Activated T-cell treated with anti-CD3 and anti-CD28 coated beads, Interleukin-2, amount 50 U/mL, for 1 hour (primary cell): ENCODE data around the gene CHMP1A.
A peak's percentile ranks its signal among the peaks of the same experiment; 100 is the strongest.
"Not testable (repeated sequence)": the region's sequence is repeated elsewhere in the genome, so short reads cannot be mapped to it uniquely, and the experiment has no call there.

Experiments used
- DNase-seq: peaks from one replicate; pipeline ENCODE4 v3.0.0-alpha.2; 2020

The CHMP1A gene

DNA sequence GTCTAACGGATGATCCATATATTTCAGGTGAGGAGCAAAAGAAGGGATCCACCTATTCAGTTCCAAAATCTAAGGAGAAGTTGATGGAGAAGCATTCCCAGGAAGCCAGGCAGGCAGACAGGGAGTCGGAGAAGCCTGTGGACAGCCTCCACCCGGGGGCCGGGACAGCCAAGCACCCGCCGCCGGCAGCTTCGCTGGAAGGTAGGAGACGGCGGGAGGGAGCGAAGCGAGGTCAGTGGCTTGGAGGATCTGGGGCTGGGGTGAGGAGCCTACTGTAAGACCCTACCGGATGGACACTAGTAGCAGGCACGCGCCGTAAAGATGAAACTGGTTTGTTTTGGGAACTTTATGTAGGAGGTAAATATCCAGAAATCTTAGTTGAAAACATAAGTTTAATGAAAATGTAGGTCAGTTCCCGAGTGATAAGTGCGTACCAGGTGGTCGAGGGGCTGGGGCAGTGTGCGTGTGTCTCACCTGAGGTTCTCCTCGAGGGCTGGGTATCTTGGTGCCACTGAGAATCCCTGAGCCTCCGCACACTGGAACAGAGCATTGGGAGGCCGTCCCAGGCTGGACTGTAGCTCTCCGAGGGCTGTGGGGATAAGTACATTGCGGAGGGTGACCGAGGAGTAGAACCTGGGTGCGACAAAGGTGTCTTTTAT is 842 bp upstream of the CHMP1A start:
- DNase-seq = peak; percentile 13

DNA sequence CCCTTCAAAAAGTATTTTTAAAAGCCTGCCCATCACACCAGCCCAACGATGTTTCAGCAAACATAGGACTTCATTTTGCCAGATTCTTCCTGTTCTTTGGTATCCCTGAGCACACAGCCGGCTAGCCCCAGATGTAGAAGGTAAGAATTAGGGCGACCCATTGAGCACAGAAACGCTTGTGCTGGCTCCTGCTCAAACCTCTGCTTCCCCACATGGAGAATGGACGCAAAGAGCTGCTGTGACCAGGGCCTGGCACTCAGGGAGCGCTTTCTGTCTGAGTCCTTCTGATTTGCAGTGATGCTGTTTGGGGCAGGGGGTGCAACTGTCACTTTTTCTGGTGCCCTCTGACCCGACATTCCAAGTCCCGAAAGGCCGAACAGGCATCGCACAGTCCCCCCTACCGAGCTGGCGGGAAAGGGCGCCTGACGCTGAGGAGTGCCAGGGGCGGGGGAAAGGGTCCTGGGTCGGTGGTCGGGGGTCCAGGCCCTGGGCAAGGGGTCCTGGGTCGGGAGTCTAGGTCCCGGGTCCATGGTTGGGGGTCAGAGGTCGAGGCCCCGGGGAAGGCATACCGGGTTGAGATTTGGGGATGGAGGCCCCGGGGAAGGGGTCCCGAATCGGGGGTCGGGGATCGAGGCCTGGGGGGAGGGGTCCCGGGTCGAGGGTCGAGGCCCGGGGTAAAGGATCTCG is 930 bp downstream of the CHMP1A start:
- no peak for DNase-seq

DNA sequence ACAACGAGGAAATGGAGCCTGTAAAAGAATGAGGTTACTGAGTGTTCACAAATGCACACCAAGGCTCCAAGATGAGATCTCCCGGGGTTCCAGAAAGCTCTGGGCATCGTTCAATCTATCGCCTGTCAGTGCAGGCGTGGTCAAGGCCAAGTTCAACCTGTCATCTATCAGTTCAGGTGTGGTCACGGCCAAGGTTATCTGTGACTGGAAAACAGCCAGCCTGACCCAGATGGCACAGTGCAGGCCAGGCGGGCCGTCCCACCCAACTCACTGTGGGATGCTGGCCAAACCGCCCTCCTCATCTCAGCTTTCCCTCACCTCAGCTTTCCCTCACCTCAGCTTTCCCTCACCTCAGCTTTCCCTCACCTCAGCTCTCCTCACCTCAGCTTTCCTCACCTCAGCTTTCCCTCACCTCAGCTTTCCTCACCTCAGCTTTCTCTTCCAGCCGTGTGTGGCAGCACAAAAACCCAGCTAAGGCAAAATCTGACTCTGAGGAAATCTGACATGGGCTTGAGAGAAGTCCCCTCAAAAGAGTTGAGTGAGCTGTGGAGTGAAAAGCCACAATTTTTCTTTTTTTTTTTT is 2.4 kb downstream of the CHMP1A start:
- DNase-seq = no peak

DNA sequence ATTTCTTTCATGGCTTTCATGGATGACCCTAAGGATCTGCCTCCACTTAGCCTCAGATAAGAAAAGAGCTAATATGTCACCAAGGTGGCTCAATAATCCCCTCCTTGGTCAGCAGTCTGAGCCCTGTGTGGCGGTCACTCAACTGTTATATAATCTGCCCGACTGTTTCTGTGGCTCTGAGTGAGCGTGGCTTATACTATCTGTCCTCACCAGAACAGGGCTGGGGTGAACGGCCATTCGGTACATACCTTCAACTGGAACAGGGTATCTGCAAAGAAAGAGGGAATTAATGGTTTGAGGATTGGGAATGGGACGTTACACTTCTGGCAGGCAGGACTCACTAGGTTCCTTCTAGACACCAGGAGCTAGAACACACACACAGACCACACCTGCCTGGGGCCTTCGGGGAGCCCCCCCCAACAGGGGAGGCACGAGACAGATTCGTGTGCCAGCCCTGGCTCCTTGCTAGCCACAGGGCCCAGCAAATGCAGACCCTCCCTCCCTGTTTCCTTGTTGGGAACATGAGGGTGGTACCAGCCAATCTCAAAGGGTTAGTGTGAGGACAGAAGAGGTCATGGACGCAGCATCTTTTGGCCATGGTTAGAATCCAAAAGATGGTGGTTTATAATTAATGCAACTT is 3.7 kb downstream of the CHMP1A start:
- no peak for DNase-seq

DNA sequence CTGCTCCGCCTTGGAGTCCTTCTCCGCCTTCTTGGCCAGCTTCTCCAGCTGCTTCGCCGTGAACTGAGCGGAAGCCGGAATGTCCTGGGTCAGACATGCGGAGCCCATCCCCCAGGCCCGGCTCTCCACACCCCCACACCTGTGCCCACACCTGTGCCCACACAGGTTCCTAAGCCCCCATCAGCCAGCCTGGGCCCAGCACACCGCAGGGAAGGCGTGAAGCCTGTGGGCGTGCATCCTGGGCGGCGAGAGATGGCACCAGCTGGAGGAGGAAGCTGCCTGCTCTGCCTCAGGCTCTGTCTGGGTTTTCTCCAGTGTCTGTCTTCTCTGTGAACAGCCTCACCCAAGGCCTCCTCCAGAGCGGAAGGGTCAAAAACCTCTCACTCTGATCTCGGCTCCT is 5.9 kb downstream of the CHMP1A start:
- DNase-seq = no peak

DNA sequence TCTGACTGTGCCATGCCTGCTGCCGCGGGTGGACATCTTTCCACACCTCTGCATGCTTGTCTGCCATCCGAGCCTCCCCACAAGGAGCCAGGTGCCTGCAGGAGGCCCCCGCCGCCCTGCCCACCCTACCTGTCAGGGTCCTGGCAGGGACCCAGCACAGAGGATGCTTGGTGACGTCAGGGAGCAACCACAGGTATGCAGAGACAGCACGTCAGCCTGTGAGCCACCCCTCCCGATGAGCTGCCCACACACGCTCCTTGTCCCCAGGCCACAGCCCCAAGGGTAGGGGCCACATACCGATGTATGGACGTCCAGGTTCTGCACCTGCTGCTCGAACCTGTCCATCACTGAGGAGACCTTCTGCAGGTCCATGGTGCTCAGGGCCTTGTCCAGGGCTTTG is 10.6 kb downstream of the CHMP1A start:
- DNase-seq = no peak

DNA sequence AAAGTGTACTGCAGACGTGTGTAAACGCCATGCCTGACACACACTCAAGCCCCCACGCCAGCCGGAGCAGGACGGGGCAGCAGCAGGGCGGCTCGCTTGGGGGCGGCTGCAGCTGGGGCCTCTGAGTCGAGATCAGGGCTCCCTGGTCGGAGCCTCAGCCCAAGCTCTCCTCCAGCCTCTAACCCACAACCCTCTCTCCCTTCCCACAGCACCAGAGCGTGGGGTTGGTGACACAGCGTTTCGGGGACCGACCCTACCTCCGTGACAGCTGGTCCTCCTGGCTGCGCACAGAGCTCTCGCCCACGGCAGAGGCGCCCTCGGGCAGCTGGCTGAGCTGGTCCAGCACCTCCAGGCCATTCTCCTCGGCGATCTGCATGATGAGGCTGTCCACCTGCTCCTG is 11.2 kb downstream of the CHMP1A start:
- no peak for DNase-seq

DNA sequence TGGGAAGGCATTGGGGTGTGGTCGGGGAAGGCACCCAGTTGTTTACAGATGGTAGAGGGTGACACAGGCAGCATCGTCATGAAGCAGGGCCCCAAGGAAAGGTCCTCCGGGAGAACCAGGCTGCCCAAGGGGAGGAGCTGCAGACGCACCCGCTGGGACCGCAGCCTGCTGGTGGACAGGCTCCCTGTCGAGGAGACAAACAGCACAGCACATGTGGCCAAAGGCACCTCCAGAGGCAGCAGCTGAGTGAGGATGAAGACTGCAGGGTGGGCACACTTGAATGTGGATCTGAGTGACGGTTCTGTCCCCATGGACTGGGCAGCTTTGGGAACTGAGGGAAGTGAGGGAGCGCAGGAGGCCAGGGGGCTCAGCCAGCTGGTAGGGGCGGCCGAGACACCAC is 12.4 kb downstream of the CHMP1A start:
- no peak for DNase-seq

DNA sequence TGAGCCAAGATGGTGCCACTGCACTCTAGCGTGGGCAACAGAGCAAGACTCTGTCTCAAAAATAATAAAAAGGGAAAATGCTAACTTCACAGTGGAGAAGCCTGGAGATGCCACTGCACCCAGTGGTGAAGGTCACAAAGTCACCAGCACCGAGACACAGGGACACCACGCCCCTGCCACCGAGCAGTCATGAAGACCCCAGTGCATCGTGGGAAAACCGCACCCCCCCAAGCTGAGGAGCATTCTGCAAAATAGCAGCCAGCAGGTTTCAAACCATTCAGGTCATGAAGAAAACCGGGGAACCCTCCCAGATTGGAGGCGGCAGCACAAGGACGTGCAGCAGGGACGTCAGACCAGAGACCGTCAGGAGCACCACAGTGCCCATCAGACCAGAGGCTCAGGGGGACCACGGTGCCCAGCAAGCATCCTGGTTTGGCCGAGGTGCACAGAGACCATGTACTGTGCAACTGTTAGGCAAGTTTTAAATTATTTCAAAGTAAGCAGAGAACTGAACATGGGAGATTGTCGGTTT is 13.7 kb downstream of the CHMP1A start:
- DNase-seq = no peak

DNA sequence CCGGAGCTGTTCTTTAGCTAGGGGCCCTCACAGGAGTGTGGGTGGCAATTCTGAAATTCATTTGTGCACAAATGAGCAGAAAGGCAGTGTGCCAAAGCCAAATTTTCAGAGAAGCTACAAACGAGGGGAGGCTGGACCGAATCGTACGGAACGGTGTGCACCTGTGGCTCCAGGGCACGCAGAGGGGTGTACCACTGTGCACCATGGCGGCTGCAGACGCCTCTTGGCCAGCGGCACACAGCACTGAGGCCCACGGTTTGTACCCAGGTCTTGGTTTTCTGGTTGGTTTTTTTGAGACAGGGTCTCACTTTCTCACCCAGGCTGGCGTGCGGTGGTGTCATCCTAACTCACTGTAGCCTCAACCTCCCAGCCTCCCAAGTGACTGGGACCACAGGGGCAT is 14.9 kb downstream of the CHMP1A start:
- no peak for DNase-seq

DNA sequence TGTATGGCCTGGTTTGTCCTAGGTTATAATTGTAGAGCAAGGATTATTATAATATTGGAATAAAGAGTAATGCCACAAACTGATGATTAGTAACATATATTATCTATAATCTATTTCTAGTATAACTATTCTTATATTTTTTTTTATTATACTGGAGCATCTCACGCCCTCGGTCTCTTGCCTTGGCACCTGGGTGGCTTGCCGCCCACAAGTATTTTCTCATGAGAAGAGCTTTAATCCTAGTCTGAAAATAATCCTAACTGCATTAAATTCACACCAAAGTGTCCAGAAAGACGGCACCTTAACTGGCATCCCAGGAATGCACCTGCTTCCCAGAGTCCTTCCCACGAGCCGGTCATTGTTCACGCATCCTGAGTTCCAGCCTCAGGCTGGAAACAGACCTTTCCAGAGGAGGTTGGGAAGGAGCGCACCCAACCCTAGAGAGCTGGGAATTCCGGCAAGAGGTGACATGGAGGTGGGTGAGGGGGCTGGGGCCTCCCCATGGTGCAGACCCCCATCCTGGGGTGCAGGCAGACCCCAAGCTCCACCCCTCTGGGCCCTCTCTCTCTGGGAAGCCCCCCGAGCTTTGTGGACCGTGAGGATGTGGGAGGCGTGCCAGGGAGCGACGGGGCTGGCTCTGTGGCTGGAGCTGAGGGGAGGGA is 15.9 kb downstream of the CHMP1A start:
- DNase-seq = no peak

DNA sequence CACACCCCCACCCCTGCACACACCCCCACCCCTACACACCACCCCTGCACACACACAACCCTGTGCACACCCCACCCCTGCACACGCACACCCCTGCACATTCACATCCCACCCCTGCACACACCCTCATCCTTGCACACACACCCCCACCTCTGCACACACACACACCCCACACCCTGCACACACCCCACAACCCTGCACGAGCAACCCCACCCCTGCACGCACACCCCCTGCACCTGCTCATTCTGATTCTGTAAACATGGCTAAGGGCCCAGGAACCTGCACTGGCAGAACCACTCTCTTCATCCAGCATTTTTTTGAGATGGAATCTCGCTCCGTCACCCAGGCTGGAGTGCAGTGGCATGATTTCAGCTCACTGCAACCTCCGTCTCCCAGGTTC is 18.1 kb downstream of the CHMP1A start:
- no peak for DNase-seq

DNA sequence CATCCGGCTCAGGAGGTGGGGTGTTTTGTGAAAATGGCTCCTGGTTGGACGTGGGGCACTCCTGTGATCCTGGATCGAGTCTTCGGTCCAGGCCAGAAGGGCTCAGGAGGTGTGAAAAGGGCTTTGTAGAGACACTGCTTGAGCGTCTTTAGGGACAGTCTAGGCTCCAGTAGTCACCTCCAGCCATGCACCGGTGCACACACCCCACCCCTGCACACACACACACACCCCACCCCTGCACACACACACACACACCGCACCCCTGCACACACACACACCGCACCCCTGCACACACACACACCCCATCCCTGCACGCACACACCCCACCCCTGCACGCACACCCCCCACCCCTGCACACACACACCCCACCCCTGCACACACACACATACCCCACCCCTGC is 19.1 kb downstream of the CHMP1A start:
- no peak for DNase-seq

DNA sequence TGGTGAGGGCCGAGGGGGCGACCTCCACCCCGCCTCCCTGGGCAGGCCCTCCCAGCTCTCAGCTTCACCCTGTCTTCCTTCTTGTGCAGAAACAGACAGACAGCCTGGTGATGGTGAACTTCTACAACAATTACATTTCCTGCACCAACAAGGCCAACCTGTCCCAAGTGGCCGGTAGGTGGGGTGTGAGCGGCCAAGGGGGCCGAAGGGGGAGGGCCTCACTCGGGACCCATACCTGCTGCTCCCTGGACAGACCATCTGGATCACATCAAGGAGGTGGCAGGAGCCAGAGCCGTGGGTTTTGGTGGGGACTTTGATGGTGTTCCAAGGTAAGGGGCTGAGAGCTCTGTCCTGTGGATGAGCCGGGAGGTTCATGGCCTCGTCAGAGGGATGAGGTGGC is 20.1 kb downstream of the CHMP1A start:
- DNase-seq = no peak

DNA sequence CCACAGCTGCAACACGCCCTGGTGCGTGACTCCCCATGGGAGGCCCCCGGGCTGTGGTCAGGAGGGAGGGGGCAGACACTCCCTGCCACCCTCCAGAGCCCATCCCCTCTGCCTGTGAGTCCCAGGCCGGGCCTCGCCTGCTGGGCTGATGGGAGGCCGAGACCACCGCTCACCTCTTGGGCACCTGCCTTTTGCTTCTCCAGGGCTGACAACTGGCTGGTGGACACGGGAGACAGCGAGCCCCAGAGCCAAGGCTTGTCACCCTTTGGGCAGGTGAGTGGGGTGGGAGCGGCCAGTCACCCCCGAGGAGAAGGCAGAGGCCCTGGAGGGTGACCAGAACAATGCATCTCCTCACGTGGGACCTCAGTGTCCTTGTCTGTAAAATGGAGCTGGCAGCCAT is 20.8 kb downstream of the CHMP1A start:
- no peak for DNase-seq

DNA sequence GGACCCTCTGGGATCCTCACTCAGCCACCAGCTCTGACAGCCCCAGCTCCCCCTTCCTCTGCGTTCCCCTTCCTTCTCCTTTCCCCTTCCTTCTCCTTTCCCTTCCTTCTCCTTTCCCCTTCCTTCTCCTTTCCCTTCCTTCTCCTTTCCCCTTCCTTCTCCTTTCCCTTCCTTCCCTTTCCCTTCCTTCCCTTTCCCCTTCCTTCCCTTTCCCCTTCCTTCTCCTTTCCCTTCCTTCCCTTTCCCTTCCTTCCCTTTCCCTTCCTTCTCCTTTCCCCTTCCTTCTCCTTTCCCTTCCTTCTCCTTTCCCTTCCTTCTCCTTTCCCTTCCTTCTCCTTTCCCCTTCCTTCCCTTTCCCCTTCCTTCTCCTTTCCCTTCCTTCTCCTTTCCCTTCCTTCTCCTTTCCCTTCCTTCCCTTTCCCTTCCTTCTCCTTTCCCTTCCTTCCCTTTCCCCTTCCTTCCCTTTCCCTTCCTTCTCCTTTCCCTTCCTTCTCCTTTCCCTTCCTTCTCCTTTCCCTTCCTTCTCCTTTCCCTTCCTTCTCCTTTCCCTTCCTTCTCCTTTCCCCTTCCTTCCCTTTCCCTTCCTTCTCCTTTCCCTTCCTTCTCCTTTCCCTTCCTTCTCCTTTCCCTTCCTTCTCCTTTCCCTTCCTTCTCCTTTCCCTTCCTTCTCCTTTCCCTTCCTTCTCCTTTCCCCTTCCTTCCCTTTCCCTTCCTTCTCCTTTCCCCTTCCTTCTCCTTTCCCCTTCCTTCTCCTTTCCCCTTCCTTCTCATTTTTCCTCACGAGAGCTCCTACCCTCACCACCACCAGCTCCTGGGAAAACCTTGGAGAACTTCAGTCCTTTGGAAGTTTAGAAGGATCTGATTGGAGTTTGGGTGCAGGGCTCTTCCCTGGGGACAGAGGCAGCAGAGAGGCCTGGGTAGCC is 22.8 kb downstream of the CHMP1A start:
- not testable (repeated sequence) for DNase-seq

DNA sequence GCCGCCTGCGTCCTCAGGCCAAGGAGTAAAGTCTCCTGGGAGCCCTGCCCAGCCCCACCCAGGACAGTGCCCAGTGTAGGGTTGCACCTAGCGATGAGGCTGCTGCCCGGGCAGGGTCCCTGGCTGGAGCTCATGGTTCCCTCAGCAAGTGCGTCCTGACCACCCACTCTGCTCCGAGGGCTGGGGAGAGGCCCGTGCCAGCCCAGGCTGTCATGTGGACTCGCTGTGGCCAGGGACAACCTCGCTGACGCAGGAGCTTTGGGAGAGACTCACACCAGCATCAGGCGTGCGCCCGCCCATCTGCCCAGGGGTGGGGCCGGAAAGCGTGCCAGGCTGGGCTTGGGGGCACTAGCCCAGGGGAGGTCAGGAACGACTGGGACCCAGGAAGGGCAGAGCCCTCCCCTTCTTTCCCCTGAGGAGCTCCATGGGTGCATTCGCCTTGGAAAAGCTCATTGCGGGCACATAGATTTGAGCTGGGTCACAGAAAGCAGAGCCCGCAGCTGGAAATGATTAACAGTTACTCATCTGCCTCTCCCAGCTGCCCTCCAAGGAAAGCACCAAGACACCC is 24.4 kb downstream of the CHMP1A start:
- no peak for DNase-seq

DNA sequence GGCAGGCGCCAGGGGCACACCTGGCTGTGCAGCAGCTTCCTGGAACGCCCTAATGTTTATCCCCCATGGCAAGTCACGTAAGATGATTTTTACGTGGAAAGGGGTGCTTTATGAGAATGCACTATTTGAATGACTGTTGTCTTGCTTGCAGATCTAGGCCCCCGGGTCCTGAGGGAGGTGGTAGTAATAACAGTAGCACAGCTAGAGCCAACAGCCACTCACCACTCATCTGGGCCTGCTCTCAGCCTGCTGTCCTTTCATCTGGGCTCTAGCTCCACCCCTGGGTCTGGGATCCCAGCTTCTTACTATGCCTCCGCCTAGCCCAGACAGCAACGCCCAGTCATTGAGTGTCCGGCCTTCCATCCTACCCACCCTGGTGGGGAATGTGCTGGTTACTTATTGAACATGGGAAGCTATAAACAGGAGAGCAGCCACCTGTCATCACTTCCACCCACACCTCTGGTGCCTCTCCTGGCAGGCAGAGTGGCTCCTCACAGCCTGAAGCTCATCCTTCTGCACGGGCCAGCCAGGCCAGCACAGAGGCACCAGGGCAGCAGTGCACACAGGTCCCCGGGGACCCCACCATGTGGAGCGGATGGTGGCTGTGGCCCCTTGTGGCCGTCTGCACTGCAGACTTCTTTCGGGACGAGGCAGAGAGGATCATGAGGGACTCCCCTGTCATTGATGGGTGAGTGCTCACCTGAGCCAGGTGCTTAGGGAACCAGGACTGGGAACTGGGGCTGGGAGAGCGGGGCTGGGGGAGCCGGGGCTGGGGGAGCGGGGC is 27.5 kb downstream of the CHMP1A start:
- no peak for DNase-seq

DNA sequence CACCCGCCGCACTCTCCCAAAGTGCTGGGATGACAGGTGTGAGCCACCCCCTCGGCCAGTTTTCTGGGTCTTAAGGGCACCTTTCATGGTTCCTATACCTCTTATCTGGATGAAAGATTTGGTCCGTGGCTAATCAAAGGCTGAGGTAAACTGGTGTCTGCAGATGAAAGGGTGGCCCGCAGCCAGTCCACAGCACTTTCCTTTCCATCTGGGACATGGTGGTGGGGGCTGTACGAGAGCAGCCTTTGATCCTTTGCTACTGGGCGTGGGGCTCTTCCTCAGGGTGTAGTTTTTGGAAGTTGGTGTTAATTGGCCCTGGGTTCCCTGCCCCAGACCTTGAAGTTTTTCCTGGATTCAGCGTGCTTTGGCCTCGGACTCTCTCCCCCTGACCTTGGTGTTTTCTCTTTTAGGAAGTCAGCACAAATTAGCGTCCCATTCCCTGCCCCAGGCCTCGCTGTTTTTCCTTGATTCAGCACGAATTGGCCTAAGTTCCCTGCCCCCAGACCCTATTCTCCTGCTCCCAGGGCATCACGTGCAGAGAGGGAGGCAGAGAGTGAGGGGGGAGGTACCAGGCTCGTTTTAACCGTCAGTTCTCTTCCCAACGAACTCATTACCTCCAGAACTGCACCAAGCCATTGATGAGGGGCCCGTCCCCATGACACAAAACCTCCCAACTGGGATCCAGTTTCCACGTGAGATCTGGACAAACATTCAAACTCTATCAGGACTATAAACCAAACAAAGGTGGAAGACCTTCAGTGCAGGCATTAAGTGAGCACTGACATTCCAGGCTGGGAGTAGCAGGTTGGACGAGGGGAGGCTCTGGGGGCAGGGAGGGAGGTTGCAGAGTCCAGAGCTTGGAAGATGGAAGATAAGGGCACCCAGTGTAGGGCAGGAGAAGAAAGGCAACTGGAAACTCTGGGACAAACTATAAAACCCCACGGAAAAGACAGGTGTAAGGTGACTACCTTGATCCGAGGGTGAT is 32.4 kb downstream of the CHMP1A start:
- no peak for DNase-seq
